NCI-H1105 treated with DMSO at 0.1 percent for 48 hours (cell line): ENCODE data around the gene FRS2.
"Not testable (repeated sequence)": the region's sequence is repeated elsewhere in the genome, so short reads cannot be mapped to it uniquely, and the experiment has no call there.

Experiments
- DNase-seq: peaks from one replicate; lab custom pipeline; 2025; lab: John Stamatoyannopoulos, UW

The FRS2 gene

DNA sequence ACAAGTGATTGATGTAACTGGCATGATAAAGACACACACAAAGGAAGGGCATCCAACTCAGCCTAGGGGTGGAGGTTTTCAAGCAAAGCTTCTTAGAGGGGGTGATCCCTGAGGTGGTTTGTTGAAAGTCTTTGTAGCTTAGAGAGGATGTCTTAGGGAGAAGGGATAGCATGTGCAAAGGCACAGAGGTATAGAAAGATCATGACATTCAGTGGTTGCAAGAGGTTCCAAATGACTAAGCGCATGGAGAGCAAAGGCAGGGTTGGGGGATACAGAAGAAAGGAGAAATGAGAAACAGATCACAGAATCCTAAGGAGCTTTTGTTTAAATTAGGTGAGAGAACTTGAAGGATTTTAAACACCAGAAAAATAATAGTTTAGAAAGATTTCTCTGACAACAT is 109.9 kb downstream of the FRS2 start:
- DNase-seq: no peak

DNA sequence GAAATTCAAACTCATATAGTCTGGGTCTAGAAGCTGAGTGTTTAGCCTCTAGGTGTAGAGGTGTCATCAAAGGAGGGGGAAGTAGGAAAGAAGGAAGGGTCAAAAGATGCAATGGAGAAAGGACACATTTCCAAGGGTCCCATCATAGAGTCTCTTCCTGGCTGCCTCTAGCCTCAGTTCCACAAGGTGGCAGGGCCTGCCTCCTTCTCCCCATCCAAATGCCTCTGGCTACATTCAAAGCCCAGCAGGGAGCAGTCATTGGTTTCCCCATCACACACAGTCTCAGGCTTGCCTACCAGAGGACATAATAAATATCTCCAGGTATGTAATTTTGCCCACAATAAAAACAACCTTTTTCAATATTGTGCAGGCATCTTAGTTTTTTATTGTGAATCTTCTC is 113.0 kb downstream of the FRS2 start:
- DNase-seq: no peak

DNA sequence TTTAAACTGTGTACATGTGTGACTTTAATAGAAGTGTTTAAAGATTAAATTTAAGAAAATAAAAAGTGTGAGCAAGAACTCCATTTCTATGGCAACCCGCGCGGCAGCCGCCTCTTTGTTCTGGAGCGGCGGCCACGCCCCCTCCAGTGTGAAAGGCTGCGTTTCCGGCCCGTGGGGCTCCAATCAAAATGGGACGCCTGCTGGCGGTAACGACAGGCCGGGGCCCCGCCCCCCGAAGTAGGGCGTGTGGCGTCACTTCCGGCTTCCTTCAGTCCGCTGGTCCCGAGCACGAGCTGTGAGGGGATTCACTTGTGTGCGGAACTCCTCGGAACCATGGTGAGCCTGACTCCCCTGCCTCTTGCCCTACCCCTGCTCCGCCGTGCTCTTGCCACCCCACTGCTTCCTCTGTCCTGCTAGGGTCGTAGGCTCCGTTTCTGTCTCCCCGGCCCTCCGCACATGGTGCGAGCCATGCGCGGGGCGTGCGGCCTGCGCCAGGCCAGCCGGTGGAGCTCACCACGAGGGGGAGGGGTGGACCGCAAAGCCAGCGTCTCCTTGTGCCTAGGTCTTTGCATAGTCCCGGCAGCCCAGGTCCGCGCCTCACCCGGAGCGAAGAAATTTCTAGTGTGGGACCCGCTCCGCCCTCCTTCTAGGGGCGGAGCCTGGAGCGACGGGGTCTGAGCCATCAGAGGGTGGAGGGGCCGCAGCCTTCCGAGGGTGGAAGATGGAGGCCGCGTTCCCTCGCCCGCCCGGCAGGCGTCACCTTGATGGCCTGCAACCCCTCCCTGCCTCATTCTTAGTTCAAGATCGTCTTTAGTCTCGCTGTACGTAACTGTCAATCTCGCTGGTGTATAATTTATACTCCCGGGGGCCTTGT is 115.2 kb downstream of the FRS2 start, which contains the start of gene CCT2:
CCT2 (plus strand) TSS at position 271 of the 874 bp plus-strand sequence; CDS start at position 334, 63 bp downstream.
- peak; percentile 97 for DNase-seq

DNA sequence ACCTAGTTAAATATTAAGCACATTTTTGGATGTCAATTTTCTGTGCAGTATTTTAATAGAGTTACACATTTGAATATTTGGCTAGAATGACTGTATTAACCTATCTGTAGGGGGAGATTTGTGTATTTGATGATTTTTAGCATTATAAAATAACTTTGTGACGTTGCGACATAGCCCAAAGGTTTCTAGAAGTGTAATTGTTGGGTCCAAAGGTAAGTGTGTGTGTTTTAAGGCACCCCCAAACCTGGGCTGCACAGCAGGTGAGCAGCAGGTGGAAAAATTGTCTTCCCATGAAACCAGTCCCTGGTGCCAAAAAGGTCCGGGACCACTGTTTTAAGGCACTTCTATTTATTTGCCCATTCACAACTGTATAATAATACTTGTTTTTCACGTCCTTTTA is 118.3 kb downstream of the FRS2 start:
- no peak for DNase-seq

DNA sequence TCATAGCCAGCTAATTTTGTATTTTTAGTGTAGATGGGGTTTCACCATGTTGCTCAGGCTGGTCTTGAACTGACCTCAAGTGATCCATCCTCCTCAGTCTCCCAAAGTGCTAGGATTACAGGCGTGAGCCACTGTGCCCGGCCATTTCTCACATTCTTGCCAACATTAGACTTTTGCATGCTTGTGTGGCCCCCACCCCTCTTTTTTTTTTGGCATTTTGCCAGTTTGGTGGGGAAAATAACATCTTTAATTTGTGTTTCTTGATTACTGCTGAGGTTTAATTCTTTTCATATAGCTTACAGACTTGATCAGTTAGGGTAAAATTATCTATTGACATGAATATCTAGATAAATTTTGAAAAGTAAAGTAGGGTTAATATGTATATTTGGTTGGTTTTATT is 118.9 kb downstream of the FRS2 start:
- no peak for DNase-seq

DNA sequence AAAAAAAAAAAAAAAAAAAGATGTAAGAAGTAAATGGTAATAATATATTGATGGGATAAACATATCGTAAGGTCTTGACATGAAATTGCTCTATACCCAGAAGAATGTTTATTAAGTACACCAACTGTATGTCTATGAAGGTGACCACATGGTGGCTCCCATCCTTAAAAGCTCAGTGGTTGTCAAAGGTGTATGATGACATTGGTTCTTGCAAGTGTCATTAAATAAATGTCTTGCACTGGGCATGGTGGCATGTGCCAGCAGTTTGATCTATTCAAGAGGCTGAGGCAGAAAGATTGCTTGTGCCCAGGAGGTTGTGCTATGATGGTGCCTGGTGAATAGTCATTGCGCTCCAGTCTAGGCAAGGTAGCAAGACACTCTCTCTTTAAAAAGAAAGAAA is 125.5 kb downstream of the FRS2 start:
- DNase-seq: no peak

DNA sequence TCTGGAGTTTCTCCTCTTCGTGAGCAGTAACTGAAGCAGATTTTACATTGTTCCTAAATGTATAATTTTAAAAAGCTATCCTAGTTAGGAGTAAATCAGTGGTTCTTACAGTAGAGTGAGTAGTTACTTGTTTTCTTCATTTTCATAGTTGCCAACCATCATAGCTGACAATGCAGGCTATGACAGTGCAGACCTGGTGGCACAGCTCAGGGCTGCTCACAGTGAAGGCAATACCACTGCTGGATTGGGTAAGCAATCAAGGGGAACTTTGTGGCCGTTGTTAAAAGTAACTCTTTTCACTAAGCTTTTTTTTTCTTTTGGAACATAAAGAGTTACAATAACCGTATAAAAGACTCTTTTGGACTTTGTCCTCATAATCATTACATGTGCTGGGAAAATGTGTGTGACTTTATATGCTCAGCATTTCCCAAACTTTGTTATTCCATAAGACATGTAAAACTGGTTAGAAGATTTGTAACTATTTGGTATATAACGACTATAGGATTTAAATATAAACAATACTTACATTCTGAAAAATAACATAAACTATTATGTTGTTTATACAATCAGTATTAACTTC is 128.1 kb downstream of the FRS2 start:
- no peak for DNase-seq

DNA sequence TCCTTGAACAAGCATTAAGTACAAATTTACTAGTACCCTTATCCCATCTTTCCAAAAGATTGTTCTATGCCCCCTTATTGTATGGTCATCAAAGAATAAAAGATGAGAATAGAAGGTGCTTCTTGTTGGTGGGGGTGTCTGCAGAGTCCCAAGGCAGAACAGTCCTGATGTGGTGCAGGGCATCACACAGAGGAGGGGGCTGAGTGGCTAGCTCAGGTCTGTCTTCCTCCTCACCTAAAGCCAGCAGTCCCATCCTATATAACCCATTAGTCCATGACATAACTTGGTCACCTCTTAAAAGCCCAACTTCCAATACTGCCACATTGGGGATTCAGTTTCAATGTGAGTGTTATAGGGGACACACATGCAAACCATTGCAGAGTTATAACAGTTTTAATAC is 130.6 kb downstream of the FRS2 start:
- no peak for DNase-seq

DNA sequence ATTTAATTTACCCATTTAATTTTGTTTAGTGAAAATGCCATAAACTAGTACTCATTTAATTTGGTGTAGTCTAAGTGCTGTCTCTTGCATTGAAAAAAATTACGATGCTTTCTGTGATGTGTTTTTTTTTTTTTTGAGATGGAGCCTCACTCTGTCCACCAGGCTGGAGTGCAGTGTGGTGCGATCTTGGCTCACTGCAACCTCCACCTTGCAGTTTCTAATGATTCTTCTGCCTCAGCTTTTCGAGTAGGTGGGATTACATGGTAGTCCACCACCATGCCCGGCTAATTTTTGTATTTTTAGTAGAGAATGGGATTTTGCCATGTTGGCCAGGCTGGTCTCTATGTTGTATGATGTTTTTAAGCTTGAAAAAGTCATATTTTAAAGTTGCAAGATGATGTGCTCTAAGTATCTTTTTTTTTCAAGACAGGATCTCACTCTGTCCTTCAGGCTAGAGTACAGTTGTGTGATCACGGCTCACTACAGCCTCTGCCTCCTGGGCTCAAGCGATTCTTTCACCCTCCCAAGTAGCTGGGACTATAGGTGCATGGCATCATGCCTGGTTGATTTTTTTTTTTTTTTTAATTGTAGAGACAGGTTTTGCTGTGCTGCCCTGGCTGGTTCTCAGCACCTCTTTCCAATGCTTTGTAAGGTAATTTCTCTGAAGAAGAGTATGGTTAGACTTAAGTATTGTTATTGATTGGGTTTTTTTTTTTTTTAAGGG is 131.9 kb downstream of the FRS2 start:
- DNase-seq: no peak

DNA sequence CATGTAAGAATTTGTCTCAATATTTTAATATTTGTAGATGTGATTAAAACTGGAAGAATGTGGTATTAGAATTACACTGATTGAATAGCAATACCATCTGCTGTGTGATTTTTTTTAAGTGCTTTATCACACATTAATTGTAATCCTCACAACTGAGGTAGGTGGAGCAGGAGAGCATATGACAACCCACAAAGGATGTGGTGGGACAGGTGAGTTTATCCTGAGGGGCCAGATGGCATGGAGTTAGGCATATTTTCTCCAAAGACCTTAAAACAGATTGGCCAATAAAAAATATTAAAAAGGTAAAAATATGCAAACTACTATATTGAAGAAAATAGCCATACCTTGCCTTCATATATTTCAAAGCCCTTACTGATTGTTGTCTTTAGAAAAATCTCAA is 132.8 kb downstream of the FRS2 start:
- DNase-seq: no peak

DNA sequence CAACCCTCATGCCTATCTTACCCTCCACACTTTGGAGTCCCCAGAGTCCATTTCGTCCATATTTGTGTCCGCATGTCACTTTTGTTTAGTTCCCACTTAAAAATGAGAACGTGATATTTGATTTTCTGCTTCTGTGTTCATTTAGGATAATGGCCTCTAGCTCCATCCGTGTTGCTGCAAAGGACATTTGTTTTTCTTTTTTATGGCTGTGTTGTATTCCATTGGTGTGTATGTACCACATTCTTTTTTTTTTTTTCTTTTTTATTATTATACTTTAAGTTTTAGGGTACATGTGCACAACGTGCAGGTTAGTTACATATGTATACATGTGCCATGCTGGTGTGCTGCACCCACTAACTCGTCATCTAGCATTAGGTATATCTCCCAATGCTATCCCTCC is 133.4 kb downstream of the FRS2 start:
- not testable (repeated sequence) for DNase-seq

DNA sequence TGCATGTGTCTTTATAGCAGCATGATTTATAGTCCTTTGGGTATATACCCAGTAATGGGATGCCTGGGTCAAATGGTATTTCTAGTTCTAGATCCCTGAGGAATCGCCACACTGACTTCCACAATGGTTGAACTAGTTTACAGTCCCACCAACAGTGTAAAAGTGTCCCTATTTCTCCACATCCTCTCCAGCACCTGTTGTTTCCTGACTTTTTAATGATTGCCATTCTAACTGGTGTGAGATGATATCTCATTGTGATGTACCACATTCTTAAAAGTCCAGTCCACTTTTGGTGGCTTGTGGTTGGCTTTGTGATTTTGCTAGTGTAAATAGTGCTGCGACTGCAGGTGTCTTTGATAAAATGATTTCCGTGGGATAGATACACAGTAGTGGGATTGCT is 134.1 kb downstream of the FRS2 start:
- not testable (repeated sequence) for DNase-seq

DNA sequence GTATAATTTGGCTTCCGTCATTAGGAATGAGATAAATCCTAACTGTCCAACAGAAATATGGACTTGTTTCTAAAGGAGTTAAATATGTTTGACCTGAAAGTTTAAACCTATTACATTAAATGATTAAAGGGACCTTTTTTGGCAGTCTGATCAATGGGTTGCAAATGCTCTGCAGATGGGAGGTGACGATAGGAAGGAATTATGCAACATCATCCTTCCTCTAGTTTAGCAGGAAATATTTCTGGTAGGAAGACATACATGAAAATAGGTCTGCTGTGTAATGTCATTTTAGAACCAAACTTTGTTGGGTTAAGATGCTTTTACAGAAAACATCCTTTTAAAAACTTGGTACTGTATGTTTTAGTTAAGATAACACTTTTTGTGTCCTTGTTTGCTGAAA is 137.9 kb downstream of the FRS2 start:
- no peak for DNase-seq

DNA sequence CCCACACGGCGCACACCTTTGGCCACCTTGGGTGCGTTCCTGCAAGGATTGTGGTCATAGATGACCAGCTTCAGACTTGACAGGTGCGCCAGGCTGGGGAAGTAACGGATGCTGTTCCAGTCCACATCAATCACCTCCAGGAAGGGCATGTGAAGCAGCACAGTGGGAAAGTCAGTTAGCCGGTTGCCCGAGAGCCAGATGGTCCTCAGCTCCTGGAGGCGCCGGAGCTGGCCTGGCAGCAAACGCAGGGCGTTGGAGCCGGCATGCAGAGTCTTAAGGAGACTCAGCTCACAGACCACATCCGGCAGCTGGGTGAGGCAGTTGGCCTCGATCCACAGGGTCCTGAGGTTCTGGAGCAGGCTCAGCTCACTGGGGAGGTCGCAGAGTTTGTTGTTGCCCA is 139.9 kb downstream of the FRS2 start:
- DNase-seq: no peak

DNA sequence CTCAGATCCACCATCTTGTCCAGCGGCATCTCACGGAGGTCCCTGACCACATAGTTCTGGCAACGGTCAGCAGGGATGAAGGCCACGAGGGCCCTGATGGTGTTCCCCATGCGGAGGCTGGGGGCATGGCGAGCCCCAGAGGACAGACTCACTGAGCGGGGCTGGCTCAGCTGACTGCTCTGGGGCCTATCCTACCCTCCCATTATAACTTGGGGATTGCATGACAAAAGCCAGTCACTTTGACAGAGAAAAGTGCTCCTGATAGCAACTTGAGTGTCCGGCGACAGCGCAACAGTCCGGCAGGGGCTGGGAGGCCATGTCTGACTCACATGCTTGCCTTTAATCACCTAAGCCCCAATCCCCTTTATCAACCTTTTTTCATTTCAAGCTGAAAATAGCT is 140.5 kb downstream of the FRS2 start, which contains the start of gene LRRC10:
LRRC10 (minus strand) TSS at position 179 of the 400 bp plus-strand sequence; CDS start at position 110, 69 bp downstream.
- DNase-seq: no peak

DNA sequence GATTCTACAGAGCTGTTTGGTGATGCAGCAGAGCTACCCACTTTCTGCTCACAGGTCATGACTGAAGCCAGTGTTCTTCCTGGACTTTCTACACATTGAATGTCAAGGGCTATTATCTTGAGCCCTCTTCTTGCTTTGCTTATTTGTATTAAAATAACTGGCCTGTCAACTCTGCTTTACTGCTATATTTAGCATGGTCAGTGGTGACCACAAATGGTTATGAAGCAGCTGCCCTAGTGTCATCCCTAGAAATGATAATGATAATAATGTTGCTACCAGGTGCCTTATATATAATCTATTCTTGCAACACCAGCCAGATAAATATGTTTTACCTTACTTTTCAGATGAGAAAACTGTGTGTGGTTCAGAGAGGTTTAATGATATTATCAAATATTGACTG is 143.2 kb downstream of the FRS2 start:
- DNase-seq: no peak

DNA sequence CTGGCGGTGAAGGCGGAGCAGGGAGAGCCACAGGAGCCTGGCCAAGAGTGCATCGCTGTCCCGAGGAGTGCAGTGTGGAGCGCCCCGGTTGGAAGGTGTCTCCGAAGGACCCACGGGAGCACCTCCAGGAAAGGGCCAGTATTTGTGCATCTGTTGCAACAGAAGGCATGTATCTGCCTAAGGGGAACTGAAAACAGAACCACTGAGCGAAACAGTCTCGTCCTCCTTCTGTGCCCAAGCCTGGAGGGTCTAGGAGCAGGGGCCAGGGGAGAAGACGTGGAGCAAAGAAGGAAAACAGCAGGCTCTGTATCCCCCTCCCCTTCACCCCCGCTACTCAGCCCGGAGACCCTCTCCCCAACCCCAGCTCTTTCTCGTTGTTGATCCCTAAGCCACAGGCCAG is 145.8 kb downstream of the FRS2 start:
- no peak for DNase-seq

DNA sequence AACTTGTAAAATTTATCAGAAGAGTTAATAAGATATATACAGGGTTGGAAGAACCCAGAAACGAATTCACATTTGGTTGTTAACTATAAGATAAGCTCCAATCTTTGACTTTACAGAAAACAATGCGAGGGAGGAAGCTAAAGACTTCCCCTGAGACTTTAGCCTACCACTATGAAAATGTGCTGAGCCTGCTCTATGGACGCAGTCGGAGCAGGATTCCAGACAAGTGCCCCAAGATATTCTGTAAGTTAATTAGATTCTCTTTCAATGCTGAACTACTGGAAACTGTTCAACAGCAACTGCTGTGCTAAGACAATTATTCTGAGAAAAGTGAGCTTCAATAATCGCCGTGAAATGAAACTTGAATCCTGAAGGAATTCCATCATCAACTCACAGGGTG is 148.9 kb downstream of the FRS2 start:
- DNase-seq: no peak

DNA sequence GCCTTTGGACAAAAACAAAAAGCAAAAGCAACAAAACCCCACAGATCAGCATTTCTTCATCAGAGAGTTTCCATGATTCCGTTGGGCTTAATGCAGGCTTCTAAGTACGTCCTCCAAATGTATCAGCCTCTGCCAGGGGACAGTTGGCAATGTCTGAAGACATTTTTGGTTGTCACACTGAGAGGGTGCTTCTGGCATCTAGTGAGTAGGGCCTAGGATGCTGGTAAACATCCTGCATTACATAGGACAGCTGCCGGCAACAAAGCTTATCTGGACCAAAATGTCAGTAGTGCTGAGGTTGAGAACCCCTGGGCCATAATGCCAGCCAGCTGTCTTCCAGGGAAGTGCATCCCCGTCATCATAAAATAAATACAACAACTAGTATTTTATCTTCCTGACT is 149.9 kb downstream of the FRS2 start:
- no peak for DNase-seq

DNA sequence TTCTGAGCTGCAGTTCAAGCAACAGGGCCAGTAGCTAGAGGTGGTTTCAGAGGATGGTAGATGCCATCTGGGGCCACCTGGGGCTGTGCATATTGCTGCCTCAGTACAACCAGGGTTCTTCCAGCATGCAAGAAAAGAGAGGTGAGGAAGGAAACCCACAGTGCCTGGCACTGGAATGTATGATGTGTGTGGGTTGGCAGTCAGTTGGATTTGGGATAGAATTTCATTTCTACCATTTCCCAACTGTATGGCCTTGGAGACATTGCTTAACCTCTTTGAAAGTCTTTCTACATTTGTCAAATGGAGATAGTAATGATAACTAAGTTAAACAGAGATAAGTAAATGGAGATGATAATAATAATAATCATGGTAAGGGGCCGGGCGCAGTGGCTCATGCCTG is 150.7 kb downstream of the FRS2 start:
- DNase-seq: no peak

DNA sequence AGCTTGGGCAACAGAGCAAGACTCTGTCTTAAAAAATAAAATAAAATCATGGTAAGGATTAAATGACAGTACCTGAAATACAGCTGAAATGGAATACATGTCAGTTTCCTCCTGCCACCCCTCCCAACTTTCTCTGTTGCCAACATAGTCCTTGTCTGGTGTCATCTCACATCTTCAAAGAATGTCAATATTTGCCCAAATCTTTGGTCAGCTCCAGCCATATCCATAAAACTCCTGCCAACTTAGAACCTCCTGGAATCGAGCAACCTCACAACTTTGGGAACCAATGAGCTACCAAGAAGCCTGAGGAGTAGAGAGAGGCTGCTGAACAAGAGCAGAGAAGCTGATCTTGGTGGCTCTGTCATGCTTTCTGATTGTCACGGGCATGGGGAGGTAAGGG is 151.4 kb downstream of the FRS2 start:
- DNase-seq: no peak

DNA sequence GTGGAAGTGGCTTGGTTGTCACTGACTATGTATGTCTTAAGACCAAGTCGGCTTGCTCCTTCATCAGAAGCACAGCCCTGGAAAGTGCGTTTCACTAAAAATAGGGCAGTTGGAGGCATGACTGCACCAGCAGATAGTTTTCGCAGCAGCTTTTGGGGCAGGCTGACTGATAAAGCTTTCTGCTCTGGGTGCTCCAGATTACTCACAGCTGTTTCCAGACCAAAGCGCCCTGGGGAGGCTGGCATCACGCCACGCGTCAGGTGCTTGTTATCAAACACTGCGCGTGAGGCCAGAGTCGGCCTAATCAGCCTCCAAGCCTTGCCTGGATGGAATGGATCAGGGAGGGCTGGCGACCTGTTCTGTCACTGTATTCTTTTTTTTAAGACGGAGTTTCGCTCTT is 153.8 kb downstream of the FRS2 start:
- peak; percentile 59 for DNase-seq

DNA sequence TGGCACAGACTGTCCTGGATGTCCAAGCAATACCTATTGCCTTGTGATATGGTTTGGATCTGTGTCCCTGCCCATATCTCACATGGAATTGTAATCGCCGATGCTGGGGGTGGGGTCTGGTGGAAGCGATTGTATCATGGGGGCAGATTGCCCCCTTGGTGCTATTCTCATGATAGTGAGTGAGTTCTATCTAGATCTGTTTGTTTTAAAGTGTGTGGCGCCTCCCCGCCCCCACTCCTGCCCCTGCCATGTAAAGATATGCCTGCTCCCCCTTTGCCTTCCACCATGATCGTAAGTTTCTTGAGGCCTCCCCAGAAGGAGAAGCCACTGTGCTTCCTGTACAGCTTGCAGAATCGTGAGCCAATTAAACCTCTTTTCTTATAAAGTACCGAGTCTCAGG is 157.3 kb downstream of the FRS2 start:
- DNase-seq: no peak
